Germinal center (tissue), 1 donor: ENCODE results near the gene GAGE13.
"Not testable (repeated sequence)": the region's sequence is repeated elsewhere in the genome, so short reads cannot be mapped to it uniquely, and the experiment has no call there.

Experiments
- DNase-seq: peaks from one replicate; pipeline ENCODE4 v3.0.0; 2012; ENCODE audit warnings: mixed read lengths, low spot score

Gene GAGE13

DNA sequence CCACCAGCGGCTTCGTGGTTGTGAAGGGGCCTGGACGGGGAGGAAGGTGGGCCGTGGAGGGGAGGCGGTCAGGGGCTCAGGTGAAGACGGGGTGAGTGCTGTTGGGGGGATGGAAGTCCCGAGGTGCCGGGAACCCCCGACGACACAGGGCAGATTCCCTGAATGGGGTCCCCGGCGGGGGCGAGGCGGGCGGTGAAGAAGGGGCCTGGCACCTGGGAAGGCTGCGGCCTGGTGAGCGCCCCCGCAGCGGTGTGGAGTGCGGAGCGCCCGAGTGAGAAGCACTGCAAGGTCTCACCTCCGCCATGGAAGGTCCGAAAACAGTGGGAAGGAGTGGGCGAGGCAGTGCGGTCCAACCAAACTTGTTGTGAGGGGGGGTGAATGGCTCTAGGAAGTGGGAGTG, 459 bp downstream of the GAGE13 start:
- DNase-seq: not testable (repeated sequence)

DNA sequence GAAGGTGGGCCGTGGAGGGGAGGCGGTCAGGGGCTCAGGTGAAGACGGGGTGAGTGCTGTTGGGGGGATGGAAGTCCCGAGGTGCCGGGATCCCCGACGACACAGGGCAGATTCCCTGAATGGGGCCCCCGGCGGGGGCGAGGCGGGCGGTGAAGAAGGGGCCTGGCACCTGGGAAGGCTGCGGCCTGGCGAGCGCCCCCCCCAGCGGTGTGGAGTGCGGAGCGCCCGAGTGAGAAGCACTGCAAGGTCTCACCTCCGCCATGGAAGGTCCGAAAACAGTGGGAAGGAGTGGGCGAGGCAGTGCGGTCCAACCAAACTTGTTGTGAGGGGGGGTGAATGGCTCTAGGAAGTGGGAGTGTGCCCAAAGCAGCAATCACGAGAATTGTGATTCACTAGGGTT, 10.1 kb downstream of the GAGE13 start:
- DNase-seq: not testable (repeated sequence)

DNA sequence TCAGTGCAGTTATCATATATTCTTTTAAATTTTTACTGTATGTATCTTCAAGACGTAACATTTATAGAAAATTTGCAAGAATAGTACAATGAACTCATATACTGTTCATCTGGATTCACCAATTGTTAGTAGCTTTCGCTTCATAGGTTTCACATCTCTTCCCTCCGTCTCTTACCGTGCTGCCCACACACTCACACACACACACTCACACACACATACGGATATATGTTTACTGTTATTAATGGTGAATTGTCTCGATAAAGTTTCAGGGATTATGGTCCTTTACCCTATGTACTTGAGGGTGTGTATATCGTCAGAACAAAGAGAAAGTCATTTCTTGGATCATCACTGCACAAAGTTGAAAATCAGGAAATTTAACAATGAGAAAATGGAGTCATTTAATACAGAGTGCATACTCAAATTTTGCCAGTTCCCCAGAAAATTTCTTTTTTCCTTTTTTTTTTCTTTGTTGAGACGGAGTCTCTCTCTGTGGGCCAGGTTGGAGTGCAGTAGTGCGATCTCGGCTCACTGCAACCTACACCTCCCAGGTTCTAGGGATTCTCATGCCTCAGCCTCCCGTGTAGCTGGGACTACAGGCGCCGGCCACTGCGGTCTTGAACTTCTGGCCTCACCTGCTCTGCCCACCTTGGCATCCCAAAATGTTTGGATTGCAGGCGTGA, 13.3 kb downstream of the GAGE13 start:
- not testable (repeated sequence) for DNase-seq

DNA sequence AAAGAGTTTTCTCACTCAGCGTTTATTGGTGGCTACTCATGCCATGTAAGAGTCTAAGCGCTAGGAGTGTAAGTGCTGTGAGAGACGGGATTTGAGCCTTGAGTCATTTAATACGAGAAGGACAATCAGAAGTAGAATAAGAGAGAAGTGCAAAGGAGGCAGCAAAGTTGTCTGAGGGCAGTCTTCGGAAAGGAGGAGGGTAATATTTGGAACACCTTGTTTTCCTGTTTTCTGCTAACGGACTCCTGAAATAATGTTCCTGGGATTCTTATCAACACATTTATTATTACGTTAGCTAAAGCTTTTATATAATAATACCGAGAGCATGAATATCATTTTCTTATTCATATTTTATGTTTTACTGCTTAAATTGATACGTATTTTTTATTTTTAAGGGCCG, 14.0 kb downstream of the GAGE13 start:
- not testable (repeated sequence) for DNase-seq

DNA sequence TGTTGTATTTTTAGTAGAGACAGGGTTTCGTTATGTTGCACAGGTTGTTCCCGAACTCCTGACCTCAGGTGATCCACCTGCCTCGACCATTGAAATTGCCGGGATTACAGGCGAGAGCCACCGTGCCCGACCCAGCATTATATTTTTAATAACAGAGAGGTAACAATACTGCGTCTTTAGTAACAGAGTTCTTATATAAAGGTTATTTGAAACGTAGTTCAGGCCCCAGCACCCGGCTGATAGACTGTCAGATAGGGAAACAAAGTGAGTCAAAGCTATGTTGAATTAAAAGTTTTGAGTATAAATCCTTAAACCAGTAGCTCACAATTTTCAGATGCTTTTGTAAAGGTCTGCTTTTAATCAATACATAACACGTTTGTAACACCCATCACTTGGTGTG, 14.8 kb downstream of the GAGE13 start:
- DNase-seq: not testable (repeated sequence)
